H1 (cell line): ENCODE data around the gene BATF3. TPM values are rescaled to one million over a fixed set of nuclear protein-coding genes. Genes with fewer than 3 reads are reported as not detected.

ENCODE experiments used
- ASH2L ChIP-seq: fragments of 200-600, 300-600 bp; sonication (generic); IDR thresholded peaks from one replicate; pipeline ENCODE4 v1.7.1; 2017; ENCODE audit warnings: low read length
- BRCA1 ChIP-seq: IDR thresholded peaks from 2 replicates; pipeline ENCODE4 v1.6.1; 2012; ENCODE audit warnings: low read depth, low read length, improper control_type of control experiment
- CEBPB ChIP-seq: IDR thresholded peaks from 2 replicates; pipeline ENCODE4 v1.6.1; 2012; ENCODE audit warnings: low read depth, low read length
- CREB1 ChIP-seq: IDR thresholded peaks from 2 replicates; pipeline ENCODE4 v1.6.1; 2012; ENCODE audit warnings: inconsistent platforms
- CTCF ChIP-seq, 3 experiments: IDR thresholded peaks; 1 replicate in 2 of 3; 2 replicates in 1 of 3; pipeline versions ENCODE4 v1.5.1 to v1.6.1; 2011; ENCODE audit warnings: low read length in 3 of 3, mild to moderate bottlenecking in 3 of 3, inconsistent platforms in 2 of 3, low read depth in 1 of 3, moderate library complexity in 1 of 3; ENCODE audit not compliant: insufficient read depth in 1 of 3; ENCODE audit errors: control extremely low read depth in 1 of 3
- EZH2 ChIP-seq: fragments of 200-600 bp; sonication (generic); IDR thresholded peaks from 2 replicates; pipeline ENCODE4 v1.7.1; 2012; ENCODE audit warnings: low read depth, mild to moderate bottlenecking, moderate library complexity, low read length, inconsistent platforms; ENCODE audit not compliant: severe bottlenecking
- GABPA ChIP-seq: IDR thresholded peaks from 2 replicates; pipeline ENCODE4 v1.6.1; 2011; ENCODE audit warnings: mild to moderate bottlenecking, low read length, moderate library complexity, borderline replicate concordance; ENCODE audit not compliant: insufficient read depth
- HDAC2 ChIP-seq, 2 experiments: fragments of 300-600 bp in 1 of 2; sonication (generic) in 1 of 2; IDR thresholded peaks; 2 replicates each; pipeline ENCODE4 v1.6.1; 2011 to 2012; ENCODE audit warnings: low read depth in 2 of 2, low read length in 2 of 2, mild to moderate bottlenecking in 2 of 2, moderate library complexity in 2 of 2, borderline replicate concordance in 1 of 2, inconsistent platforms in 1 of 2
- JUN ChIP-seq: IDR thresholded peaks from 2 replicates; pipeline ENCODE4 v1.6.1; 2011; ENCODE audit warnings: low read depth, mild to moderate bottlenecking, improper control_type of control experiment, low read length
- NRF1 ChIP-seq: IDR thresholded peaks from 2 replicates; pipeline ENCODE4 v1.6.1; 2011; ENCODE audit warnings: mild to moderate bottlenecking, low read depth, low read length, improper control_type of control experiment
- PHF8 ChIP-seq: fragments of 200-600 bp; sonication (generic); conservative IDR thresholded peaks from 2 replicates; pipeline ENCODE4 v1.7.1; 2012; ENCODE audit warnings: low read depth, mild to moderate bottlenecking, inconsistent platforms, low read length, moderate library complexity
- POLR2AphosphoS5 ChIP-seq: IDR thresholded peaks from 2 replicates; pipeline ENCODE4 v1.6.1; 2011; ENCODE audit warnings: low read depth, low read length
- RBBP5 ChIP-seq: IDR thresholded peaks from 2 replicates; pipeline ENCODE4 v1.7.1; 2012; ENCODE audit warnings: low read depth, mild to moderate bottlenecking, inconsistent platforms, low read length, moderate library complexity, borderline replicate concordance
- SIN3A ChIP-seq, 2 experiments: IDR thresholded peaks in 1 of 2; conservative IDR thresholded peaks in 1 of 2; 2 replicates each; pipeline ENCODE4 v1.6.1; 2011 to 2012; ENCODE audit warnings: low read length in 2 of 2, improper control_type of control experiment in 1 of 2, low read depth in 1 of 2, mild to moderate bottlenecking in 1 of 2
- SP2 ChIP-seq: IDR thresholded peaks from 2 replicates; pipeline ENCODE4 v1.6.1; 2012; ENCODE audit warnings: mild to moderate bottlenecking, low read length, inconsistent platforms
- TAF7 ChIP-seq: optimal IDR thresholded peaks from 2 replicates; pipeline ENCODE3; 2011; ENCODE audit warnings: low read depth, mild to moderate bottlenecking, inconsistent platforms, low read length, moderate library complexity, borderline replicate concordance
- polyA plus RNA-seq, 7 experiments: library from polyadenylated mRNA; depleted of rRNA in 3 of 7; stranded (reverse) in 5 of 7; unstranded in 2 of 7; fragments of >200 nt in 5 of 7; fragments of 200-250 nt in 2 of 7; gene quantifications; 1 replicate in 5 of 7; 2 replicates in 1 of 7; 4 replicates in 1 of 7; pipeline versions ENCODE4 v1.2.1 to v1.2.3, GENCODE V29; 2011 to 2013; ENCODE audit warnings: missing spikeins in 2 of 7, mixed read lengths in 2 of 7
- total RNA-seq: library from RNA; stranded (reverse); fragmentation: NEBNext Ultra II Directional; extraction: Animal tissue kit (Norgen Biotek cat#: 25700); gene quantifications from 2 replicates; pipeline ENCODE4 v1.2.1, GENCODE V29; 2021

BATF3 gene
- total and polyA plus RNA-seq, 2 of the 8 experiments (the other 6 are each of a cell fraction or from before 2014, with no cell fraction given) = 6.3 TPM

GRCh38 chr1:212665241-212666115 is 34.2 kb downstream of the BATF3 start (continued):
- TF ChIP-seq CTCF (IDR thresholded peaks at IDR 0.05; ENCODE audit: control extremely low read depth in 1 of 3, insufficient read depth in 1 of 3, low read depth in 1 of 3, low read length in 3 of 3) (peak; percentile 95 to 96 (median 96)), CEBPB (no peak), ASH2L (peak; percentile 33), PHF8 (peak; percentile 48), POLR2AphosphoS5 (no peak), GABPA (0 out of 2 replicates have a peak, but pooled peaks have one; percentile 20), BRCA1 (no peak), NRF1 (no peak), CREB1 (0 out of 2 replicates have a peak, but pooled peaks have one; percentile 14), RBBP5 (0 out of 2 replicates have a peak, but pooled peaks have one; percentile 44), HDAC2 (IDR thresholded peaks at IDR 0.05; ENCODE audit: borderline replicate concordance in 1 of 2, low read depth in 2 of 2, low read length in 2 of 2) (0 out of 4 replicates have a peak, but pooled peaks of 1 of the 2 experiments have one; percentile 62), JUN (peak; percentile 36; the same call in 1 of the 2 replicates), SIN3A (conservative IDR thresholded peaks at IDR 0.05 in 1 of 2, IDR thresholded peaks at IDR 0.05 in 1 of 2; ENCODE audit: low read depth in 1 of 2, low read length in 2 of 2) (peak in 1 of 2 experiments; percentile 64; a peak in 2 of 4 replicates), EZH2 (peak; percentile 36), TAF7 (peak; percentile 12), SP2 (no peak)
